Activated T-cell treated with anti-CD3 and anti-CD28 coated beads, Interleukin-2, amount 50 U/mL, for 72 hours (primary cell): ENCODE measurements around the gene SLAMF9. TPM values are rescaled to one million over a fixed set of nuclear protein-coding genes. Genes with fewer than 3 reads are reported as not detected.
A peak's percentile ranks its signal among the peaks of the same experiment; 100 is the strongest.

Experiments used
- ATAC-seq, 2 donors: fragments of 150-1000 bp; cut with Tn5 transposase; replicated peaks in 1 of 2; 2 replicates each; pipeline ENCODE4 v1.10.0; 2021; ENCODE audit warnings: moderate library complexity in 2 of 2, mild to moderate bottlenecking in 1 of 2
- DNase-seq, 2 donors: peaks; one replicate each; pipeline ENCODE4 v3.0.0; 2021 to 2022; ENCODE audit warnings: mixed read lengths in 1 of 2
- H3K27ac Mint-ChIP-seq: one replicate; pipeline ENCODE4 v1.8.0; 2022; ENCODE audit warnings: mild to moderate bottlenecking, moderate library complexity, mixed read lengths
- H3K27me3 Mint-ChIP-seq: one replicate; pipeline ENCODE4 v1.8.0; 2022; ENCODE audit warnings: low read depth, mixed read lengths
- H3K36me3 Mint-ChIP-seq, 2 donors: one replicate each; pipeline ENCODE4 v1.8.0; 2022; ENCODE audit warnings: mixed read lengths in 2 of 2, mild to moderate bottlenecking in 1 of 2; ENCODE audit not compliant: insufficient read depth in 2 of 2
- H3K4me1 Mint-ChIP-seq: one replicate; pipeline ENCODE4 v1.8.0; 2022; ENCODE audit warnings: low read depth, mixed read lengths
- H3K4me3 Mint-ChIP-seq, 2 donors: one replicate each; pipeline ENCODE4 v1.8.0; 2022; ENCODE audit warnings: mild to moderate bottlenecking in 2 of 2, mixed read lengths in 2 of 2, moderate library complexity in 2 of 2
- H3K9me3 Mint-ChIP-seq, 2 donors: one replicate each; pipeline ENCODE4 v1.8.0; 2022; ENCODE audit warnings: mixed read lengths in 2 of 2
- total RNA-seq, 2 donors: library from RNA; stranded (reverse); gene quantifications; one replicate each; pipeline ENCODE4 v1.2.3, GENCODE V29; 2022

SLAMF9 gene
- total RNA-seq: not detected

DNA sequence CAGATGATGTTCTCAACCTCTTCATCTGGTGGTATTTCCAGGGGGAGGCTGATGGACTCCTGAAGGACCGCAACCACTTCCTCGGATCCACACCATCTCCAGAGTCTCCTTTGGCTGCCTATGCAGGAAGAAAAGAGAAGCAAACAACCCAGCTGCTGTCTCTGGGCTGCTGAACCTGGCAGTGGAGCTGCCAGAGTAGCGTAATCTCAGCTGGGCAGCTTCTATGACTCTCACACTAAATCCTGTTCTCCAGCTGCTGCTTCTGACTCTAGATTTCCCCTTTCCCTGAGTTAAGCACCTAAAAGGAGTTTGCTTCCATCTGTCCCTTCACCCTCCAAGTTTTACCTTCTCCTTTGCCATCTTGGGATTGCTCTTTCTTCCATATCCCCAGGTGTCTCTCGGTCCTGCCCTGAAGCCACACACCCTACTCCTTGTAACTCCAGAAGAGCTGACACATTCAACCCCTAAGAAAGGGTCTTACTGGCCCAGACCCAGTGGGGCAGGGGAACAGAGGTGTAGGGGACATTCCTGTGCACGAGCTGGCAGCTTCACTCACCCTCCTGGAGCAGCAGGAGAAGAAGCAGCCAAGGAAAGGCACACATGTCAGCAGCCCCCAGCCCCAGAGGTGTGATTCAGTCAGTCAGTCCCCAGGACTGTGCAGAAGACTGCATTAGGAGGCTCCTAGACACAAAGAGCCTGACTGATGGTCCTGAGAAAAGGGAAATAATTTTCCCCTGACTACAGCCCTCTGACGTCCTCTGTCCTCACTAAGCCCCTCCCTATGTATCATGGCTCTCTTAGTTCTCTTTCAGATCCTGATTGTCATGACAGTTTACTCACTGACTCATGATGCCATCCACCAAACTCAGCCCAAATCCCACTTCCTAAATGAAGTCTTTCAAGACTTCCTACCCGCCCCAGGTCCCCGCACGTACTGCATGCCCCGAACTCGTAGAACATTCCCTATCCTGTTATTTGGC lies at the start of gene SLAMF9:
Gene SLAMF9, minus strand, starts transcription at position 702 of the 980 bp plus-strand sequence. Its CDS starts 100 bp downstream, at position 602.
- no peak within 1 kb of the TSS for H3K4me3 Mint-ChIP-seq
- DNase-seq (no peak), ATAC-seq (no peak)
- no peaks in the 10 kb centered on the region for H3K9me3 Mint-ChIP-seq
- no peaks in the 10 kb centered on the region for H3K36me3 Mint-ChIP-seq
- H3K4me1 Mint-ChIP-seq: peaks cover 5% of the 10 kb centered on the region
- H3K27me3 Mint-ChIP-seq: peaks cover 41% of the 10 kb centered on the region
- H3K27ac Mint-ChIP-seq: no peak within 1 kb of the TSS

DNA sequence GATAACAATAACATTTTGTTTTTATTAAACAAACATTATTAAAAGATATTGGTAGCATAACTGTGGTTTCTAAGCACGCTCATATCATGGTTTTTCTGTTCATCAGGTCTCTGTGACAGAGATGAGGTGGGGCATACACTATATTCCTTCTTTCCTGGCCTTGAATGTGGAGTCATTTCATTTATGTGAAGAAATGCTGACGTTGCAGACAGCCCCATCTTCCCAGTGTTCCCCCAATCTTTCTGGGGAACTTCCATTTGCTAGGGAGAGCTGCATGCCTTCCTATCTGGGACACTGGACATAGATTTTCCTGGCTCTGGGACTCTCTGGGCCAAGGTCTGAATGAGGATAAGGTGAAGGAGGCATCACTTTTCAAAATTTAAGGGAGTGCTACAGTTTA lies 47.4 kb upstream of the SLAMF9 start:
- H3K4me1 Mint-ChIP-seq: no peaks in the 10 kb centered on the region
- H3K27me3 Mint-ChIP-seq: no peaks in the 10 kb centered on the region

DNA sequence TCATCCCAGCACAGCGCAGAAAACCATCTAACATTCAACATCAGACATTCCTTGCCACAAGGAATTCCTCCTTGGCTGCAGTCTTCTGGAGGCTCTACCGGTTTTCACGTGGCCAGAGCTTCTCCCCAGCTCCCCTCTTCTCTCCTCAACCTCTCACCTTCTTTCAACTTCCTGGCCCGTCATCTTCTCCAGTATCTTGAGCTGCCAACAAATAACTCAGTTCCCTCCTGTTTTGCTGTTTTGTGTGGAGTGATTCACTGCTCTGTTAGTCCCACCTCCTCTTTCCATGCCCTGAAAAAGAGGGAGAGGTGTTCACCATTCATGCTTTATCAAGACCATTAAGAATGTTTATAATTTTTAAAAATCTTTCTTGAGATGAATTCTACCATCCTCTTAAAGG lies 45.2 kb upstream of the SLAMF9 start:
- no peaks in the 10 kb centered on the region for H3K9me3 Mint-ChIP-seq
- ATAC-seq: no peak
- peaks cover 7% of the 10 kb centered on the region for H3K27me3 Mint-ChIP-seq
- H3K27ac Mint-ChIP-seq: no peak overlapping the region
- no peaks in the 10 kb centered on the region for H3K36me3 Mint-ChIP-seq
- H3K4me1 Mint-ChIP-seq: no peaks in the 10 kb centered on the region
- no peak for DNase-seq
- no peak overlapping the region for H3K4me3 Mint-ChIP-seq

More for the DNA sequence above, 47.4 kb upstream of the SLAMF9 start:
- DNase-seq: no peak
- no peaks in the 10 kb centered on the region for H3K36me3 Mint-ChIP-seq
- no peaks in the 10 kb centered on the region for H3K9me3 Mint-ChIP-seq
- H3K27ac Mint-ChIP-seq: no peak overlapping the region
- no peak overlapping the region for H3K4me3 Mint-ChIP-seq
- ATAC-seq: no peak

- no peak for ATAC-seq
- Mint-ChIP-seq H3K36me3 (no peaks in the 10 kb centered on the region), H3K4me3 (no peak overlapping the region), H3K27me3 (peaks cover 7% of the 10 kb centered on the region), H3K27ac (no peak overlapping the region), H3K9me3 (no peaks in the 10 kb centered on the region), H3K4me1 (peaks cover 3% of the 10 kb centered on the region)
- DNase-seq: no peak
These were observed 42.6 kb upstream of the SLAMF9 start for GRCh38 chr1:159996653-159997052.

DNA sequence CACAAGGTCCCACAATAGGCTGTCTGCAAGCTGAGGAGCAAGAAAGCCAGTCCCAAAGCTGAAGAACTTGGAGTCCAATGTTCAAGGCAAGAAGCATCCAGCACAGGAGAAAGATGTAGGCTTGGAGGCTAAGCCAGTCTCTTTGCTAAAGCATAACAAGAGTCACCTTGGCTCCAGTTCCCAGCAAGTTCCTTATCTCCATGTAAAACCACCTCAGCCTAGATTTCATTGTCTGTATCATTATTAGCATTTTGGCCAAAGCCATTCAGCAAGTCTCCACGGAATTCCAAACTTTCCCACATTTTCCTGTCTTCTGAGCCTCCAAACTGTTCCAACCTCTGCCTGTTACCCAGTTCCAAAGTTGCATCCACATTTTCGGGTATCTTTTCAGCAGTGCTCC lies 40.9 kb upstream of the SLAMF9 start:
- Mint-ChIP-seq H3K27me3 (peaks cover 7% of the 10 kb centered on the region), H3K36me3 (no peaks in the 10 kb centered on the region), H3K4me1 (peaks cover 10% of the 10 kb centered on the region), H3K4me3 (no peak overlapping the region), H3K9me3 (no peaks in the 10 kb centered on the region), H3K27ac (no peak overlapping the region)
- no peak for DNase-seq
- no peak for ATAC-seq

GRCh38 chr1:159993911-159994310 lies 39.9 kb upstream of the SLAMF9 start:
- DNase-seq (no peak), ATAC-seq (no peak)
- H3K4me1 Mint-ChIP-seq: peaks cover 10% of the 10 kb centered on the region
- H3K4me3 Mint-ChIP-seq: no peak overlapping the region
- H3K9me3 Mint-ChIP-seq: no peaks in the 10 kb centered on the region
- H3K27ac Mint-ChIP-seq: no peak overlapping the region
- H3K27me3 Mint-ChIP-seq: peaks cover 7% of the 10 kb centered on the region
- no peaks in the 10 kb centered on the region for H3K36me3 Mint-ChIP-seq

DNA sequence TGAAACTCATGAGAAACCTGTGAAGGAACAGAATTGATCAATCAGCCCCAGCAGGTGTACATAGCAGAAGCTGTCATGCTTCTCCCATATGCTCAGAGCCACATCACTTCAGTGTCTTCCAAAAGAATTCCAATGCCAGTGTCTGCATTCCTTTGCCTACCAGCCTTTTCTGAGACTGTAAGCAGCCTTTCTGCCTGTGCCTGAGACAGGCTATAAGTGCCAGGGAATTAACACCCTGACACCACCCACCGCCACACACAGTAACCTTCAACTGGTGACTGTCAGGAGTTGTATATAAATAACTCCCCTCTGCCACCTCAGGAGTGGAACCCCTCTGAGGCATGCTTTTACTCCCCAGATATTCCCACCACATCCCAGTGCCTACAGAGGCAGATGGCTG lies 38.1 kb upstream of the SLAMF9 start:
- Mint-ChIP-seq H3K4me1 (peaks cover 10% of the 10 kb centered on the region), H3K27me3 (peaks cover 7% of the 10 kb centered on the region), H3K4me3 (no peak overlapping the region), H3K27ac (peak overlapping the region; percentile 35), H3K9me3 (no peaks in the 10 kb centered on the region), H3K36me3 (no peaks in the 10 kb centered on the region)
- DNase-seq (no peak), ATAC-seq (no peak)

DNA sequence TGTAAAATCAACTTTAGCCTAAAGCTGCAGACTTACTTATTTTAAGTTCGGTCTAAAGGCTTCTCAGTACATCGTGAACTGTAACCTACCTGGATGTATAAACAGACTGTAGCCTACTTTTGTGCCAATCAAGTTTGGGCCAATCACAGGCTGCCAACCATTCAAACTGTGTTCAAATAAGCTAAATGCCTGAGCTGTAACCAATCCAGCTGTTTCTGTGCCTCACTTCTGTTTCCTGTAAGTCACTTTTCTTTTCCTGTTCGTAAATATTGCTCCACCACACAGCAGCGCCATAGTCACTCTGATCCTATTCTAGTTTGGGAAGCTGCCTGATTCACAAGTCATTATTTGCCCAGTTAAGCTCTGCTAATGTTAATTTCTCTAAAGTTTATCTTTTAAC lies 37.5 kb upstream of the SLAMF9 start:
- peak overlapping the region; percentile 23 to 71 for H3K4me3 Mint-ChIP-seq
- peaks cover 7% of the 10 kb centered on the region for H3K27me3 Mint-ChIP-seq
- peak overlapping the region; percentile 74 for H3K27ac Mint-ChIP-seq
- peaks cover 10% of the 10 kb centered on the region for H3K4me1 Mint-ChIP-seq
- H3K9me3 Mint-ChIP-seq: no peaks in the 10 kb centered on the region
- DNase-seq: no peak
- H3K36me3 Mint-ChIP-seq: no peaks in the 10 kb centered on the region
- peak; percentile 62 to 78 for ATAC-seq

GRCh38 chr1:159990005-159990404 lies 36.0 kb upstream of the SLAMF9 start:
- Mint-ChIP-seq H3K9me3 (no peaks in the 10 kb centered on the region), H3K4me1 (peaks cover 10% of the 10 kb centered on the region), H3K27me3 (peaks cover 4% of the 10 kb centered on the region), H3K27ac (no peak overlapping the region), H3K4me3 (no peak overlapping the region), H3K36me3 (no peaks in the 10 kb centered on the region)
- ATAC-seq: no peak
- DNase-seq: no peak

GRCh38 chr1:159989581-159989980 lies 35.5 kb upstream of the SLAMF9 start:
- ATAC-seq (no peak), DNase-seq (no peak)
- Mint-ChIP-seq H3K4me1 (peaks cover 10% of the 10 kb centered on the region), H3K27me3 (peaks cover 6% of the 10 kb centered on the region), H3K4me3 (no peak overlapping the region), H3K27ac (no peak overlapping the region), H3K9me3 (no peaks in the 10 kb centered on the region), H3K36me3 (no peaks in the 10 kb centered on the region)

DNA sequence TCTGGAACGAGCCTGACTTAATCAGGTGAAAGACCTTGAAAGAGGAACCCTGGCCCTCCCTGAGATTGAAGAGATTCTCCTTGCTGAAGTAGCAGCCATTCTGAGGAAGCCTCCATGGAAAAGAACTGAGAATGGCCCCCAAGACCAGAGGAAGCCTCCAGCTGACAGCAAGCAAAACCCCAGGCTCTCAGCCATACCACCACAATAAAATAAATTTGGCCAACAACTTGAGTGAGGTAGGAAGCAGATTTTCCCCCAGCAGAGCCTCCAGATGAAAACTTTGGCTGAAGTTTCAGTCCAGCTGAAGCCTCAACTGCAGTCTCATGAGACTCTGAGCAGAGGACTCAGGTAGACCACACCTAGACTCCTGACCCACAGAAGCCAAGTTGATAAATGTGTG lies 34.0 kb upstream of the SLAMF9 start:
- no peak overlapping the region for H3K27ac Mint-ChIP-seq

DNA sequence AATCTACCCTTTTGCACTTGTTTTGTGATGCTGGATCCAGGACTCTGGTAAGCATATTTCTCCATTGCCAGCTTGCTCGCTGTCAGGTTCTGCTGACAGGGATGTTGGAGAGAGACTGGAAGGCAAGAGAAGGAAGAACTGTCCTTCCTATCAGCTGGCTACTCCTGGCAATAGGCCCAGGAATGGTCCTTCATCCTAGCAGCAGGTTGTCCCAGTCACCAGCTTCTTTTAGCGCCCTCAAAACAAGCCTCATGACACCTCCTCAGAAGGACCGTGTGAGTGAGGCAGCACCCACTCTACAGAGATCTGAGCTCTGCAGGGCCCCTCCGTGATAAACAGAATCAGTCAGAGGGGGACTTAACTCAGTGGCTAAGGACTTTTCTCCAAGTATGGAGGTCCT lies 33.1 kb upstream of the SLAMF9 start:
- Mint-ChIP-seq H3K36me3 (no peaks in the 10 kb centered on the region), H3K9me3 (no peaks in the 10 kb centered on the region), H3K4me3 (no peak overlapping the region), H3K4me1 (peaks cover 10% of the 10 kb centered on the region), H3K27ac (no peak overlapping the region), H3K27me3 (peaks cover 19% of the 10 kb centered on the region)
- ATAC-seq (no peak), DNase-seq (no peak)

More for the DNA sequence above, 34.0 kb upstream of the SLAMF9 start:
- peaks cover 10% of the 10 kb centered on the region for H3K4me1 Mint-ChIP-seq
- no peaks in the 10 kb centered on the region for H3K9me3 Mint-ChIP-seq
- H3K36me3 Mint-ChIP-seq: no peaks in the 10 kb centered on the region
- ATAC-seq (no peak), DNase-seq (no peak)
- H3K4me3 Mint-ChIP-seq: no peak overlapping the region
- peaks cover 15% of the 10 kb centered on the region for H3K27me3 Mint-ChIP-seq

DNA sequence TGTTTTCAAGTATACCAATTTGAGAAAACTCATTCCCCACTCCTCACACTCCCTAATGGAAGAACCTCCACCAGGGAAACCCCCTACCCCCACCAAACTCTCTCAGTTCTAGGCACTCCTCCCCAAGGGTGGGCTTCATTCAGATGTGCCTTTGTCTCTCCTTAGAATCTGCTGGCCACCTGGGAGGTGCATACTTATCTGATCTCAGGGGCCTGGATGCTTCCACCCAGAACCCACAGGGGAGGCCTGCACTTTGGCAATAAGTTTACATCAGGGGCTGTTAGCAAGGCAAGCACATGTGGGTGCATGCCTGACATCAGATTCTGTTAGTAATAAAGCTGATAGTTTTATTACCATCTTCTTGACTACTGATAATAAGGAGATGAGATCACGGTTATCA lies 32.5 kb upstream of the SLAMF9 start:
- H3K36me3 Mint-ChIP-seq: no peaks in the 10 kb centered on the region
- H3K9me3 Mint-ChIP-seq: no peaks in the 10 kb centered on the region

DNA sequence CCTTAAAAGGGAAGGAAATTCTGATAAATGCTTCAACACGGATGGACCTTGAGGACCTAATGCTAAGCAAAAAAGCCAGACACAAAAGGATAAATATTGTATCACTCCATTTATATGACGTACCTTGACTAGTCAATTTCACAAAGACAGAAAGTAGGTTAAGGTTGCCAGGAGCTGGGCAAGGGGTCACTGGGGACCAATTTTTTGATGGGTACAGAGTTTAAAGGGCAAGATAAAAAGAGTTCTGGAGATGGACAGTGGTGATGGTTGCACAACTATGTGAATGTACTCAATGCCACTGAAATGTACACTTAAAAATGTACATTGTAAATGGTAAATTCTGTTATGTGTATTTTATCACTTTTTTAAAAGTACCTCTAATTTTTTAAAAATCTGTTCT lies 32.1 kb upstream of the SLAMF9 start:
- H3K36me3 Mint-ChIP-seq: no peaks in the 10 kb centered on the region
- DNase-seq: no peak
- no peak overlapping the region for H3K4me3 Mint-ChIP-seq
- H3K27me3 Mint-ChIP-seq: peaks cover 27% of the 10 kb centered on the region
- peaks cover 1% of the 10 kb centered on the region for H3K4me1 Mint-ChIP-seq
- no peaks in the 10 kb centered on the region for H3K9me3 Mint-ChIP-seq
- no peak for ATAC-seq
- no peak overlapping the region for H3K27ac Mint-ChIP-seq

More for the DNA sequence above, 32.5 kb upstream of the SLAMF9 start:
- H3K4me3 Mint-ChIP-seq: no peak overlapping the region
- H3K27ac Mint-ChIP-seq: no peak overlapping the region
- H3K27me3 Mint-ChIP-seq: peaks cover 25% of the 10 kb centered on the region
- no peak for ATAC-seq
- H3K4me1 Mint-ChIP-seq: peaks cover 5% of the 10 kb centered on the region
- DNase-seq: no peak
